ENCODE data around the gene PTOV1. TPM values are rescaled to one million over a fixed set of nuclear protein-coding genes. Genes with fewer than 3 reads are reported as not detected.

PTOV1 gene
- total and polyA plus RNA-seq, 2 of the 13 experiments (the other 11 are each of a cell fraction or from before 2014, with no cell fraction given) = 63.5 to 68.5 TPM

DNA sequence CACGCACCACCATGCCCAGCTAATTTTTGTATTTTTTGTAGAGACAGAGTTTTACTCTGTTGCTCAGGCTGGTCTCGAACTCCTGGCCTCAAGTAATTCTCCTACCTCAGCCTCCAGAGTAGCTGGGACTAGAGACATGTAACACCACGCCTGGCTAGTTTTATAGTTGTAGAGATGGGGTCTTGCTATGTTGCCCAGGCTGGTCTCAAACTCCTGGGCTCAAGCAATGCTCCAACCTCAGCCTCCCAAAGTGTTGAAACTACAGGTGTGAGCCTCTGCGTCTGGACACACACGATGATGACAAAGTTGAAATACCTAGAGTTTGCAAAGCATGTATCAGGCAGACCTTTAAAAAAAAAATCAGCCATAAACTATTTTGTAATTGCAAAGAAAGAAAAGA lies 4.6 kb upstream of the PTOV1 start:
- H3K4me1 ChIP-seq (ENCODE audit: insufficient read depth, low read length) = peaks cover 21% of the 10 kb centered on the region
- no peaks in the 10 kb centered on the region for H3K9me3 ChIP-seq (ENCODE audit: low read length)
- TF ChIP-seq ZNF780A (CRISPR knock-in tag; IDR thresholded peaks at IDR 0.05) (no peak), ZNF121 (CRISPR knock-in tag; IDR thresholded peaks at IDR 0.05) (peak; percentile 78; the same call in 1 of the 2 replicates), PAWR (CRISPR knock-in tag; IDR thresholded peaks at IDR 0.05; ENCODE audit: borderline replicate concordance) (no peak), ZNF230 (CRISPR knock-in tag; IDR thresholded peaks at IDR 0.05) (no peak), PAX8 (CRISPR knock-in tag; IDR thresholded peaks at IDR 0.05; ENCODE audit: borderline replicate concordance) (no peak), SAP130 (CRISPR knock-in tag; IDR thresholded peaks at IDR 0.05; ENCODE audit: low read depth) (no peak)
- TF ChIP-seq, protein P1, sequence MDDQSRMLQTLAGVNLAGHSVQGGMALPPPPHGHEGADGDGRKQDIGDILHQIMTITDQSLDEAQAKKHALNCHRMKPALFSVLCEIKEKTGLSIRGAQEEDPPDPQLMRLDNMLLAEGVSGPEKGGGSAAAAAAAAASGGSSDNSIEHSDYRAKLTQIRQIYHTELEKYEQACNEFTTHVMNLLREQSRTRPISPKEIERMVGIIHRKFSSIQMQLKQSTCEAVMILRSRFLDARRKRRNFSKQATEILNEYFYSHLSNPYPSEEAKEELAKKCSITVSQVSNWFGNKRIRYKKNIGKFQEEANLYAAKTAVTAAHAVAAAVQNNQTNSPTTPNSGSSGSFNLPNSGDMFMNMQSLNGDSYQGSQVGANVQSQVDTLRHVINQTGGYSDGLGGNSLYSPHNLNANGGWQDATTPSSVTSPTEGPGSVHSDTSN (CRISPR knock-in tag; IDR thresholded peaks at IDR 0.05; ENCODE audit: borderline replicate concordance) = no peak
- H3K9ac ChIP-seq (ENCODE audit: insufficient read depth, low read depth, low read length) = no peak overlapping the region
- no TSS peak for BruUV-seq (replicated peaks)
- POLR2A ChIA-PET = no interaction called here
- no peaks in the 10 kb centered on the region for H4K20me1 ChIP-seq (ENCODE audit: insufficient read depth, low read length)
- H3K4me2 ChIP-seq (ENCODE audit: low read depth, low read length) = no peak overlapping the region
- no peak for DNase-seq (ENCODE audit: low spot score)
- no peak for ATAC-seq
- no peaks in the 10 kb centered on the region for H3K36me3 ChIP-seq (replicated peaks in 1 of 2; ENCODE audit: control insufficient read depth in 1 of 2, insufficient read depth in 2 of 2, low read length in 2 of 2)
- H3K27me3 ChIP-seq (ENCODE audit: control insufficient read depth in 1 of 2, insufficient read depth in 2 of 2, low read length in 2 of 2) = no peaks in the 10 kb centered on the region
- H3K27ac ChIP-seq (ENCODE audit: extremely low read length, insufficient read depth, low read length) = no peak overlapping the region
- in situ Hi-C loops (cut with HindIII; ENCODE audit: extremely low pct_ligation_motif_present, low pct_unique_long_range_greater_than_20kb) (no loop called here), intact Hi-C loops (cut with micrococcal nuclease; ENCODE audit: unreplicated experiment) (no loop called here)
- no peak overlapping the region for H3K4me3 ChIP-seq (replicated peaks in 1 of 3; ENCODE audit: insufficient read depth in 1 of 3, low read depth in 2 of 3, low read length in 3 of 3)
- H2AFZ ChIP-seq (ENCODE audit: low read length) = no peak overlapping the region
- WGBS (ENCODE audit: low lambda C conversion rate) = 78% methylated on average over 5 of the region's 5 CpGs
- H3K79me2 ChIP-seq (ENCODE audit: insufficient read depth, low read length) = no peaks in the 10 kb centered on the region
- CTCF ChIA-PET (ENCODE audit: low intra/inter-chr PET ratio, low total read pairs) = no interaction called here
- no peak for FAIRE-seq

Measured in HepG2 (cell line).